Thoracic aorta (tissue), 2 donors: ENCODE measurements around the gene RRAS2. TPM values are rescaled to one million over a fixed set of nuclear protein-coding genes. Genes with fewer than 3 reads are reported as not detected.

Experiments
- ATAC-seq: fragments of 150-250 bp; one replicate; pipeline ENCODE4 v1.8.0; 2017; ENCODE audit warnings: low read depth; ENCODE audit not compliant: insufficient number of reproducible peaks, low FRiP score
- DNase-seq: peaks from one replicate; pipeline ENCODE4 v3.0.0-alpha.2; 2020; ENCODE audit warnings: low spot score
- H3K27ac ChIP-seq, 2 donors: fragments of 200-600 bp; sonication (generic); 1 replicate in 1 of 2; 2 replicates in 1 of 2; pipeline ENCODE4 v1.5.1; 2016; ENCODE audit warnings: mild to moderate bottlenecking in 2 of 2, moderate library complexity in 2 of 2
- H3K27me3 ChIP-seq: fragments of 200-600 bp; sonication (generic); replicated peaks from 2 replicates; pipeline ENCODE4 v1.6.0; 2016; ENCODE audit warnings: mild to moderate bottlenecking; ENCODE audit not compliant: insufficient read depth
- H3K36me3 ChIP-seq: fragments of 200-600 bp; sonication (generic); one replicate; pipeline ENCODE4 v1.5.1; 2016
- H3K4me1 ChIP-seq, 2 donors: fragments of 200-600 bp; sonication (generic); 1 replicate in 1 of 2; 2 replicates in 1 of 2; pipeline versions ENCODE4 v1.5.1 to v1.6.0; 2016; ENCODE audit warnings: low read depth in 2 of 2, mild to moderate bottlenecking in 1 of 2; ENCODE audit not compliant: control insufficient read depth in 1 of 2
- H3K4me3 ChIP-seq: fragments of 200-600 bp; sonication (generic); 2 replicates; pipeline ENCODE4 v1.5.1; 2016; ENCODE audit warnings: mild to moderate bottlenecking
- H3K9me3 ChIP-seq: fragments of 200-600 bp; sonication (generic); 2 replicates; pipeline ENCODE4 v1.5.1; 2016
- total RNA-seq, 2 donors: library from RNA; depleted of rRNA; stranded (reverse); fragments of >200 nt; gene quantifications; one replicate each; pipeline versions ENCODE4 v1.1.0 to v1.2.3, GENCODE V29; 2016
- TF ChIP-seq, protein P1 (sequence below): fragments of 200-600 bp; sonication (generic); IDR thresholded peaks from one replicate; pipeline ENCODE4 v1.5.1; 2019; ENCODE audit warnings: antibody characterized with exemption

Gene RRAS2
- total RNA-seq, 2 donors from 2014 or later: 39.4 to 47.8 TPM

DNA sequence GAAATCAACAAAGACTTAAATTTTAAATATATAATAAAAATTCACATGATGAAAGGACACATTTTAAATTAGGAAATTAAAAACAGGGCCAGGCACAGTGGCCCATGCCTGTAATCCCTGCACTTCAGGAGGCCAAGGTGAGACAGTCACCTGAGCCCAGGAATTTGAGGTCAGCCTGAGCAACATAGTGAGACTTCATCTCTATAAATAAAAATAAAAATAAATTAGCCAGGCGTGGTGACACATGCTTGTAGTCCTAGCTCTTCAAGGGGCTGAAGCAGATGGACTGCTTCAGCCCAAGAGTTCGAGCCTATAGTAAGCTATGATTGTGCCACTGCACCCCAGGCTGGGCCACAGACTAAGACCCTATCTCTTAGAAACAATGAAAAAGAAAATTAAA is 29.3 kb downstream of the RRAS2 start:
- TF ChIP-seq, protein P1, sequence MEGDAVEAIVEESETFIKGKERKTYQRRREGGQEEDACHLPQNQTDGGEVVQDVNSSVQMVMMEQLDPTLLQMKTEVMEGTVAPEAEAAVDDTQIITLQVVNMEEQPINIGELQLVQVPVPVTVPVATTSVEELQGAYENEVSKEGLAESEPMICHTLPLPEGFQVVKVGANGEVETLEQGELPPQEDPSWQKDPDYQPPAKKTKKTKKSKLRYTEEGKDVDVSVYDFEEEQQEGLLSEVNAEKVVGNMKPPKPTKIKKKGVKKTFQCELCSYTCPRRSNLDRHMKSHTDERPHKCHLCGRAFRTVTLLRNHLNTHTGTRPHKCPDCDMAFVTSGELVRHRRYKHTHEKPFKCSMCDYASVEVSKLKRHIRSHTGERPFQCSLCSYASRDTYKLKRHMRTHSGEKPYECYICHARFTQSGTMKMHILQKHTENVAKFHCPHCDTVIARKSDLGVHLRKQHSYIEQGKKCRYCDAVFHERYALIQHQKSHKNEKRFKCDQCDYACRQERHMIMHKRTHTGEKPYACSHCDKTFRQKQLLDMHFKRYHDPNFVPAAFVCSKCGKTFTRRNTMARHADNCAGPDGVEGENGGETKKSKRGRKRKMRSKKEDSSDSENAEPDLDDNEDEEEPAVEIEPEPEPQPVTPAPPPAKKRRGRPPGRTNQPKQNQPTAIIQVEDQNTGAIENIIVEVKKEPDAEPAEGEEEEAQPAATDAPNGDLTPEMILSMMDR: no peak
- Histone ChIP-seq H3K27ac (no peak overlapping the region), H3K4me3 (no peak overlapping the region), H3K9me3 (no peaks in the 10 kb centered on the region), H3K4me1 (peaks cover 19 to 41% of the 10 kb centered on the region in 2 donors), H3K36me3 (no peaks in the 10 kb centered on the region), H3K27me3 (no peaks in the 10 kb centered on the region)
- no peak for DNase-seq
- no peak for ATAC-seq

DNA sequence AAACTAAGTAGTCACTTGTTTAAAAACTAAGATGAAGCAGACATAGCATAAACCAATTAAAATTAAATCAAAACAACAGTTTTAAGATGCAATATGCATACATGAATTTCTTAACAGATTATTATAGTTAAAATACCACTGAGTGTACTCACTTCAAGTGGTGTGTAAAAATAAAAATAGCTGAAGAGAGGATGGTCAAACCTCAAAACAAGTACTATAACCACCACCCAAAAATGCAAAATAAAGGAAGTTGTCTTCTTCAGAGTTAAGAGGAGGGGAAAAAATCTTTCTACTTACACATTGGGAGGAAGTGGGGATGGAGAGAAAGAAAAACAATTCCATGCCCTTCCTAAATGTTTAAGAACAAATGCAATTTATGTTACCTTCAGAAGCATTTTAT is 31.9 kb downstream of the RRAS2 start:
- Histone ChIP-seq H3K4me3 (no peak overlapping the region), H3K36me3 (no peaks in the 10 kb centered on the region), H3K9me3 (no peaks in the 10 kb centered on the region), H3K27me3 (no peaks in the 10 kb centered on the region), H3K4me1 (peaks cover 29 to 61% of the 10 kb centered on the region in 2 donors), H3K27ac (no peak overlapping the region)
- TF ChIP-seq, protein P1: no peak
- ATAC-seq (no peak), DNase-seq (no peak)

DNA sequence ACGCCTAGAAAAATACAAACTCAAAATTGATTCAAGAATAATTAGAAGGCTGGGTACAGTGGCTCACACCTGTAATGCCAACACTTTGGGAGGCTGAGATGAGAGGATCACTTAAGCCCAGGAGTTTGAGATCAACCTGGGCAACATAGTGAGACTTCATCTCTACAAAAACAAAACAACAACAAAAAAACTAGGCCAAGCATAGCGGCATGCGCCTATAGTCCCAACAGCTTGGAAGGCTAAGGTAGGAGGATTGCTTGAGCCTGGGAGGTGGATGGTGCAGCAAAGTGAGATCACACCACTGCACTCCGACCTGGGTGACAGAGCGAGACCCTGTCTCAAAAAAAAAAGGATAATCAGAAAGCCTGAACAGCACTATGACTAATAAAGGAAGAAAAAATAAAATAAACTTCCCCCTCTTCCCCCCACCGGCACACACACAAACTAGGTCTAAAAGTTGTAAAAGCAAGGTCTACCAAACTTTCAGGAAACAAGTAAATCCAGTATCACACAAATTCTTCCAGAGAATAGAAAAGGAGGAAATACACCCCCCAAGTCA is 35.8 kb downstream of the RRAS2 start:
- DNase-seq: no peak
- Histone ChIP-seq H3K27me3 (no peaks in the 10 kb centered on the region), H3K4me3 (no peak overlapping the region), H3K9me3 (no peaks in the 10 kb centered on the region), H3K4me1 (peaks cover 37 to 63% of the 10 kb centered on the region in 2 donors), H3K36me3 (no peaks in the 10 kb centered on the region), H3K27ac (no peak overlapping the region)
- TF ChIP-seq, protein P1: no peak
- no peak for ATAC-seq

DNA sequence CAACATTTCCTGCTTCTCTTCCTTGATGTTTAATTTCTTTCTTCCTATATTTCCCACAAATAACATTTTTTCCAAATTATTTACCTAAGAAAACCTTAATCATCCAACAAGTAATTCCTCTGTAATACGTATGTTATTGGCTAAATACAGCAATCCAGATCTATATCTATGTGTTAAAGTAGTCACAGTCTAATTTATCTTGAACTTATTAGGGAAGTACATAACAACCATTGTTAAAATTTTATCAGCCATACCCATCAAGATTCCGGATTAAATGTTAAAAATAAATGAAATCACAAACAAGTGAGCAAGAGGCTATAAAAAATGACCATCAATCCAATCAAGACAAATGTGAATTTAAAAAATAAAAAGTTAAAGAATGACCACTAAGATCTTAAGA is 36.5 kb downstream of the RRAS2 start:
- DNase-seq: no peak
- no peak for ATAC-seq
- peaks cover 37 to 63% of the 10 kb centered on the region in 2 donors for H3K4me1 ChIP-seq
- H3K27ac ChIP-seq: no peak overlapping the region
- H3K36me3 ChIP-seq: no peaks in the 10 kb centered on the region
- no peak overlapping the region for H3K4me3 ChIP-seq
- TF ChIP-seq, protein P1: no peak
- H3K27me3 ChIP-seq: no peaks in the 10 kb centered on the region
- no peaks in the 10 kb centered on the region for H3K9me3 ChIP-seq

DNA sequence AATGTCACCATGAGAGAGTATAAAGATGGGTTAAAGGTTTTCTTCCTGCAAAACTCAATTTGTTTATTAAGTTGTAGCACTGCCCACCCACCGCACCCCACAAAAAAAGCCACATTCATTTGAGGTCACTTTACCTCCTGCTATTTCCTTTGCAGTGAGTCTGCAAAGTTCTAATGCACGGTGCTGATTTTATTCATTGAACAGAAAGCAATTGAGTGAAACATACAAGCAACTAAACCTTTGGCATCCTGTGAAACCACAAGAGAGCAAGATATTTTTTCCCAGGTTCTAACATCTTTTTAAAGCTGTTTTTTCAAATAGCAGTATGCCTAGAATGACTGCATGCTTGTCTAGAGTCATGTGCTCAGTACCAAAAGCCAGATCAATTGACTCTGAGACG is 39.0 kb downstream of the RRAS2 start:
- TF ChIP-seq, protein P1: no peak
- no peaks in the 10 kb centered on the region for H3K36me3 ChIP-seq
- H3K27ac ChIP-seq: no peak overlapping the region
- H3K9me3 ChIP-seq: no peaks in the 10 kb centered on the region
- no peak for ATAC-seq
- H3K4me1 ChIP-seq: peaks cover 24 to 59% of the 10 kb centered on the region in 2 donors
- DNase-seq: no peak
- H3K27me3 ChIP-seq: no peaks in the 10 kb centered on the region
- no peak overlapping the region for H3K4me3 ChIP-seq
